Caco-2 (cell line): ENCODE measurements around the gene ZNF821. TPM values are rescaled to one million over a fixed set of nuclear protein-coding genes. Genes with fewer than 3 reads are reported as not detected.

ENCODE experiments used
- BruUV-seq: library from RNA; stranded (reverse); fragments of 400-500 nt; replicated peaks from 2 replicates; lab custom pipeline; 2021; lab: Mats Ljungman, UMichigan
- CTCF ChIA-PET: fragments of 300-600 bp; sonication (Branson Sonifier 250); formaldehyde crosslinking; loops from one replicate; lab custom pipeline; 2022; ENCODE audit warnings: antibody characterized with exemption; lab: Charles Lee
- POLR2A ChIA-PET: fragments of 300-600 bp; sonication (Branson Sonifier 250); formaldehyde crosslinking; loops from one replicate; lab custom pipeline; 2022; ENCODE audit warnings: antibody characterized with exemption; lab: Charles Lee
- DNase-seq, 2 experiments: peaks; one replicate each; pipeline versions ENCODE4 v3.0.0 to v3.0.0-alpha.2; 2020 to 2022
- H3K27me3 ChIP-seq: replicated peaks from 2 replicates; pipeline ENCODE4 v1.6.0; 2011; ENCODE audit warnings: low read length; ENCODE audit not compliant: control insufficient read depth, insufficient read depth
- H3K36me3 ChIP-seq: 2 replicates; pipeline ENCODE4 v1.5.1; 2011; ENCODE audit warnings: low read length; ENCODE audit not compliant: control insufficient read depth, insufficient read depth
- H3K4me1 ChIP-seq: fragments of 250-450 bp; sonication (Bioruptor Pico); 2 replicates; pipeline ENCODE4 v1.5.1; 2020; ENCODE audit warnings: mild to moderate bottlenecking
- H3K4me3 ChIP-seq: 2 replicates; pipeline ENCODE4 v1.5.1; 2011; ENCODE audit warnings: low read depth, mild to moderate bottlenecking, control low read depth, low read length
- H3K9me3 ChIP-seq: fragments of 250-450 bp; sonication (Bioruptor Pico); 2 replicates; pipeline ENCODE4 v1.5.1; 2020; ENCODE audit warnings: mild to moderate bottlenecking, moderate library complexity
- H3K27ac Mint-ChIP-seq: one replicate; pipeline ENCODE4 v1.8.0; 2022; ENCODE audit warnings: mixed read lengths; ENCODE audit not compliant: unreplicated experiment
- H3K27me3 Mint-ChIP-seq: one replicate; pipeline ENCODE4 v1.8.0; 2022; ENCODE audit warnings: mixed read lengths; ENCODE audit not compliant: insufficient read depth, unreplicated experiment
- H3K36me3 Mint-ChIP-seq: one replicate; pipeline ENCODE4 v1.8.0; 2022; ENCODE audit warnings: mild to moderate bottlenecking, mixed read lengths; ENCODE audit not compliant: insufficient read depth, unreplicated experiment
- H3K4me1 Mint-ChIP-seq: one replicate; pipeline ENCODE4 v1.8.0; 2022; ENCODE audit warnings: low read depth, mixed read lengths; ENCODE audit not compliant: unreplicated experiment
- H3K4me3 Mint-ChIP-seq: one replicate; pipeline ENCODE4 v1.8.0; 2022; ENCODE audit warnings: mild to moderate bottlenecking, moderate library complexity, mixed read lengths; ENCODE audit not compliant: unreplicated experiment
- H3K9me3 Mint-ChIP-seq: one replicate; pipeline ENCODE4 v1.8.0; 2022; ENCODE audit warnings: mixed read lengths; ENCODE audit not compliant: unreplicated experiment
- intact Hi-C: fragments of 100-400 bp; cut with micrococcal nuclease; formaldehyde crosslinking; loops from one replicate; pipeline ENCODE4 v1.10.0; 2022; ENCODE audit not compliant: unreplicated experiment
- total RNA-seq: library from RNA; stranded (reverse); gene quantifications from 2 replicates; pipeline ENCODE4 v1.2.3, GENCODE V29; 2022
- TF ChIP-seq, protein P1 (sequence below), 2 experiments: fragments of 200-600 bp in 1 of 2; IDR thresholded peaks; 1 replicate in 1 of 2; 2 replicates in 1 of 2; pipeline versions ENCODE4 v1.5.1 to v1.8.0; 2011 to 2022; ENCODE audit warnings: antibody characterized with exemption in 1 of 2, control low read depth in 1 of 2, inconsistent platforms in 1 of 2, low read depth in 1 of 2, low read length in 1 of 2, mild to moderate bottlenecking in 1 of 2, moderate library complexity in 1 of 2; ENCODE audit not compliant: insufficient read depth in 1 of 2, severe bottlenecking in 1 of 2, unreplicated experiment in 1 of 2

Gene ZNF821
- total RNA-seq, 1 experiment from 2014 or later = 16.9 TPM

DNA sequence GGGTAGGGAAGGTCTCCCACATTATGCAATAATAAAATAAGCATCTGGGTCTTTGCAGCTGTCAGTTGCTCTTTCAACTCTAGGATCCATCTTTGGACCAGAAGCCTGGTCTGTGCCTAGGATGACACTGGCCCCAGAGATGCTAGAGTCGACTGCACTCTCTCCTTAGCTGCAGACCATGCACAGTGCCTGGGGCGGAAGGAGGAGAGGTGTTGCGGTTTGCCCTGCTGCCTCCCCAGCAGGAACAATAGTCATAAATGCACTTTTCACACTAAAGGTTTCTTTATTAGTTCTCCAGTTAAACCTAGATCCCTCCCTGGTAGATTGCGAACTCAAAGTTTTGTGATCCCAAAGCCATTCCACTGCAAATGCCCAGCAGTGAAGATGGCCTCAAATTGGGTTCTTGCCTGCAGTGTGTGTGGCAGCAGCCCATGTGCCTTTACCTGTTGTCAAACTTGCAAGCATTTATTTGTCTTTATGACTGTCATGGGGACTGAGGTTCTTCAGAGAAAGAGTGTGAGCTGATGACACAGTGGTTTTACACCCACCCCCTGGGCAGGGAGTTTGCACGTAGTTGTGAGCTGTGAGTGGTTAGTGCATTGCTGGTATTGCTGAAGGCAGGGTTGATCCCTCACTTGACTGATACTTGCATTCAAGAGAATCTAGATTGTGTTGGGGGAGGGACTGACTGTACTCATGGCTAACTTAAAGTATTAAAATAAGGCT is 27.9 kb downstream of the ZNF821 start:
- no TSS peak for BruUV-seq
- TF ChIP-seq, protein P1, sequence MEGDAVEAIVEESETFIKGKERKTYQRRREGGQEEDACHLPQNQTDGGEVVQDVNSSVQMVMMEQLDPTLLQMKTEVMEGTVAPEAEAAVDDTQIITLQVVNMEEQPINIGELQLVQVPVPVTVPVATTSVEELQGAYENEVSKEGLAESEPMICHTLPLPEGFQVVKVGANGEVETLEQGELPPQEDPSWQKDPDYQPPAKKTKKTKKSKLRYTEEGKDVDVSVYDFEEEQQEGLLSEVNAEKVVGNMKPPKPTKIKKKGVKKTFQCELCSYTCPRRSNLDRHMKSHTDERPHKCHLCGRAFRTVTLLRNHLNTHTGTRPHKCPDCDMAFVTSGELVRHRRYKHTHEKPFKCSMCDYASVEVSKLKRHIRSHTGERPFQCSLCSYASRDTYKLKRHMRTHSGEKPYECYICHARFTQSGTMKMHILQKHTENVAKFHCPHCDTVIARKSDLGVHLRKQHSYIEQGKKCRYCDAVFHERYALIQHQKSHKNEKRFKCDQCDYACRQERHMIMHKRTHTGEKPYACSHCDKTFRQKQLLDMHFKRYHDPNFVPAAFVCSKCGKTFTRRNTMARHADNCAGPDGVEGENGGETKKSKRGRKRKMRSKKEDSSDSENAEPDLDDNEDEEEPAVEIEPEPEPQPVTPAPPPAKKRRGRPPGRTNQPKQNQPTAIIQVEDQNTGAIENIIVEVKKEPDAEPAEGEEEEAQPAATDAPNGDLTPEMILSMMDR (IDR thresholded peaks at IDR 0.05; ENCODE audit: insufficient read depth in 1 of 2, low read depth in 1 of 2, low read length in 1 of 2, severe bottlenecking in 1 of 2, unreplicated experiment in 1 of 2) = no peak
- intact Hi-C loops = no loop called here
- no peaks in the 10 kb centered on the region for H3K27me3 ChIP-seq
- Mint-ChIP-seq H3K4me3 (no peak overlapping the region), H3K36me3 (peaks cover 49% of the 10 kb centered on the region), H3K27me3 (no peaks in the 10 kb centered on the region), H3K4me1 (peaks cover 16% of the 10 kb centered on the region), H3K27ac (no peak overlapping the region), H3K9me3 (no peaks in the 10 kb centered on the region)
- H3K4me1 ChIP-seq = peaks cover 17% of the 10 kb centered on the region
- peaks cover 3% of the 10 kb centered on the region; the same call in 1 of the 2 replicates for H3K36me3 ChIP-seq
- POLR2A ChIA-PET = no interaction called here
- no peaks in the 10 kb centered on the region for H3K9me3 ChIP-seq
- no peak for DNase-seq
- no peak overlapping the region for H3K4me3 ChIP-seq
- CTCF ChIA-PET = interaction anchor here (0.6 kb wide), 1 partner anchor 1885 kb away, joined by 3 read pairs; no protein-coding TSS in a partner anchor

DNA sequence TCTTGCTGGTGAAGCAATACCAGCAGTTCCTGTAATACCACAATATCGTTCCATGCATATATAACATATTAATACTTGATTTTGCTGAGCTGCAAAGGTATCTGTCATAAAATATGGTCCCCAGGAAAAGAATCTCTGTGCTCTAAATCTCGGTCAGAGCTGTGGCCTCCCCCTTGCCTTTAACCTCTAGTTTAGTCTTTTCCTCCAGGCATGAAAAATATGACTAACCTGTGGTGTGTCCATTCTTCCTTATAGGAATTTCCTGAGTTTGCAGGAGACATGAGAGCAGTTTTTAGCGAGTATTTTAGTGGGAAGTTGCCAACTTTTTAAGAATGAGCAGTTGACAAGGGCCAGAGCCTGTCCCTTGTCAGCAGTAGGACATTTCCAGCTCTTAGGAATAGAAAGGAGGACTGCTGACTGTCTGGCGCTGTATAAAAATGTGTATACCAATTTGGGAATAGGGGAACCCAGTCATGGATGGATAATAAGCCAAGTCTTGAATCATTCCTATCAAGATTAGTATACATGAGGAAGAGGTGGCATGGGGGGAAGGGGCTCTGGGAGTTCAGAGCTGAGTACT is 29.5 kb downstream of the ZNF821 start:
- Mint-ChIP-seq H3K9me3 (no peaks in the 10 kb centered on the region), H3K36me3 (peaks cover 45% of the 10 kb centered on the region), H3K27me3 (no peaks in the 10 kb centered on the region), H3K4me1 (peaks cover 10% of the 10 kb centered on the region), H3K27ac (no peak overlapping the region), H3K4me3 (no peak overlapping the region)
- TF ChIP-seq, protein P1 (IDR thresholded peaks at IDR 0.05; ENCODE audit: insufficient read depth in 1 of 2, low read depth in 1 of 2, low read length in 1 of 2, severe bottlenecking in 1 of 2, unreplicated experiment in 1 of 2) = no peak
- Histone ChIP-seq H3K27me3 (no peaks in the 10 kb centered on the region), H3K4me3 (no peak overlapping the region), H3K36me3 (peaks cover 4% of the 10 kb centered on the region; the same call in 1 of the 2 replicates), H3K9me3 (no peaks in the 10 kb centered on the region), H3K4me1 (peaks cover 15% of the 10 kb centered on the region)
- DNase-seq = no peak
- ChIA-PET POLR2A (no interaction called here), CTCF (no interaction called here)
- intact Hi-C loops = no loop called here
- no TSS peak for BruUV-seq

DNA sequence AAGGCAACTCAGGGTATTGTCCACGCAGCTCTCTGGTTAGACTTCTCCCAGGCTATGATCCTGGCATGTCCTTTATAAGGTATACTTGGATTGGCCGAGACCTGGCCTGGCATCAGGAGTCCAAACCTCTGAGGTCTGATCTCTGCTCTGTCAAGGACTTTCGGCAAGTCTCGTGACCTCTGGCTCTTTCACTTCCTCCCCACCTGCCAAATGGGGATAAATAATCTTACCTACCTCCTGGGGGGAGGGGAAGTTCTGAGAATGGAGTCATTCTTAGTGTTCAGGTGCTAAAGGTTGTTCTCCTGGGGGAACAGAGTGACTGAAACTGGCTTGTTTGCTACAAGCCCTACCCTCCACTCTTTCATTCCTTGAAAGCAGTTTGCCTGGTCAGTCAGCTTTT is 30.6 kb downstream of the ZNF821 start:
- no TSS peak for BruUV-seq
- no peak for DNase-seq
- ChIA-PET POLR2A (interaction anchor here (0.6 kb wide), 2 partner anchors 48 to 65 kb away, joined by 3 to 4 read pairs; no protein-coding TSS in a partner anchor), CTCF (interaction anchor here (0.6 kb wide), 1 partner anchor 29 kb away, joined by 3 read pairs; no protein-coding TSS in a partner anchor)
- no peaks in the 10 kb centered on the region for H3K9me3 Mint-ChIP-seq
- Histone ChIP-seq H3K9me3 (no peaks in the 10 kb centered on the region), H3K27me3 (no peaks in the 10 kb centered on the region), H3K4me3 (no peak overlapping the region), H3K36me3 (peaks cover 4% of the 10 kb centered on the region; the same call in 1 of the 2 replicates), H3K4me1 (peaks cover 4% of the 10 kb centered on the region)
- peaks cover 46% of the 10 kb centered on the region for H3K36me3 Mint-ChIP-seq
- no peak overlapping the region for H3K27ac Mint-ChIP-seq
- H3K4me1 Mint-ChIP-seq = peaks cover under 1% of the 10 kb centered on the region
- intact Hi-C loops = no loop called here
- no peak overlapping the region for H3K4me3 Mint-ChIP-seq
- TF ChIP-seq, protein P1 (IDR thresholded peaks at IDR 0.05; ENCODE audit: insufficient read depth in 1 of 2, low read depth in 1 of 2, low read length in 1 of 2, severe bottlenecking in 1 of 2, unreplicated experiment in 1 of 2) = no peak
- H3K27me3 Mint-ChIP-seq = no peaks in the 10 kb centered on the region
